Upper lobe of left lung (tissue), 6 donors: ENCODE measurements around the gene RUNX2. TPM values are rescaled to one million over a fixed set of nuclear protein-coding genes. Genes with fewer than 3 reads are reported as not detected.
A peak's percentile ranks its signal among the peaks of the same experiment; 100 is the strongest.

ENCODE experiments used
- ATAC-seq, 2 donors: fragments of 200-7000 bp; cut with Tn5 transposase; one replicate each; pipeline ENCODE4 v1.9.1; 2022; ENCODE audit warnings: mild to moderate bottlenecking in 2 of 2, moderate library complexity in 2 of 2; ENCODE audit not compliant: low FRiP score in 2 of 2
- DNase-seq, 2 donors: peaks; one replicate each; pipeline ENCODE4 v3.0.0-alpha.2; 2019 to 2020
- H3K27ac ChIP-seq, 4 donors: fragments of 200-600 bp; sonication (generic); one replicate each; pipeline ENCODE4 v1.5.1; 2016 to 2019
- H3K27me3 ChIP-seq, 4 donors: fragments of 200-600 bp; sonication (generic); one replicate each; pipeline ENCODE4 v1.5.1; 2017 to 2019
- H3K36me3 ChIP-seq, 4 donors: fragments of 200-600 bp; sonication (generic); one replicate each; pipeline ENCODE4 v1.5.1; 2016 to 2019
- H3K4me1 ChIP-seq, 4 donors: fragments of 200-600 bp; sonication (generic); one replicate each; pipeline ENCODE4 v1.5.1; 2018 to 2019
- H3K4me3 ChIP-seq, 4 donors: fragments of 200-600 bp; sonication (generic); one replicate each; pipeline ENCODE4 v1.5.1; 2017 to 2019; ENCODE audit warnings: mild to moderate bottlenecking in 2 of 4, moderate library complexity in 1 of 4
- H3K9me3 ChIP-seq, 4 donors: fragments of 200-600 bp; sonication (generic); one replicate each; pipeline ENCODE4 v1.5.1; 2018 to 2019
- CTCF ChIP-seq, 6 experiments: fragments of 450-650 bp in 4 of 6; fragments of 200-600 bp in 2 of 6; sonication (generic) in 2 of 6; IDR thresholded peaks; one replicate each; pipeline ENCODE4 v1.5.1; 2016 to 2019; ENCODE audit warnings: antibody characterized with exemption in 6 of 6
- EP300 ChIP-seq, 4 donors: sonication (generic); formaldehyde crosslinking; IDR thresholded peaks; one replicate each; pipeline ENCODE4 v1.5.1; 2017; ENCODE audit warnings: antibody characterized with exemption in 4 of 4, control low read depth in 2 of 4
- POLR2A ChIP-seq, 4 donors: fragments of 450-650 bp; IDR thresholded peaks; one replicate each; pipeline ENCODE4 v1.5.1; 2016 to 2017; ENCODE audit warnings: antibody characterized with exemption in 4 of 4, mild to moderate bottlenecking in 2 of 4
- POLR2AphosphoS5 ChIP-seq, 2 donors: sonication (generic); formaldehyde crosslinking; IDR thresholded peaks; one replicate each; pipeline ENCODE4 v1.5.1; 2017; ENCODE audit warnings: antibody characterized with exemption in 2 of 2
- WGBS, 2 donors: methylation state at CpG; one replicate each; pipeline ENCODE4 v1.1.5; 2017 to 2018; 5-methylcytosine and 5-hydroxymethylcytosine counted together
- total RNA-seq, 6 donors: library from RNA; depleted of rRNA in 4 of 6; stranded (reverse); fragments of >200 nt in 4 of 6; gene quantifications; one replicate each; pipeline versions ENCODE4 v1.1.0 to v1.2.1, GENCODE V29; 2016 to 2021
- donor health status: DM: no; HTN: no; CAD: no; lungs with moderate emphysema.
- donor health status: DM: no; HTN: yes; CAD: no; lungs with severe emphysema.

RUNX2 gene
- total RNA-seq, 6 donors from 2014 or later, result 2.6 to 12.2 (median 5.5) TPM

DNA sequence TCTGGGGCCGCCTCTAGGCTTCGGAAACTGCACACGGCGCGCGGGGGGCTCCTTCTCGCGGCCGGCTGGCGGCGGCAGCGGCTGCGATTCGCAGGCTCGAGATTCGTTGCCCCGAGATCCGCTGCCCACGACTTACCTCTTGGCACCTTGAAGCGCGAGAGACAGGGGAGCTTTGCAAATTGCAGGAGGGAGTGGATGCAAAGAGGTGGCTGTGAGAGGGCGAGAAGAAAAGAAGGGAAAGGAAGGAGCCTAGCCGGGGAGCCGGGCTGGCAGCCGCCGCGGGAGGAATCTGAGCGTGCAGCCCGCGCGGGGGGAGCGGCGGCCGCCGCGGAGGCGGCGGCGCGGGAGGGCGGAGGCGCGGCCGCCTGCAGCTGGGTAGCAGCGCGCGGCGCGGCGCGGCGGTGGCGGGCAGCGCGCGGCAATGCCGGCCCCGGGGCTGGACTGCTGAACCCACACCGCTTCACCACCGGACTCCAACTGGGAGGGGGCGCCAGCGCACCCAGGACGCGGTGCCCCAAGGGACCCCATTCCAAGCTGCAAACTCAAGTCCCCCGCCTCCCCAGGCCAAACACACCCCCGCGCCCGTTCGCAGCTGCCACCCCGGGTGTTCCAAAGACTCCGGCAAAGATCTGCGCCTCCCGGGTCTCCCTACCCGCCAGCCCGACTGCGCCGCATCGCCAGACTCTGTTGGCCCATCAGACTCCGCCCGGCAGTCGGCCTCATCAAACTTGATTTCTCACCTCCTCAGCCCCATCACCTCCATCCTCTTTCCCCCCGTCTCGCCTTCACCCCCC lies 93.8 kb downstream of the RUNX2 start:
- 1 to 2% methylated on average over 41 to 47 of the region's 83 CpGs for WGBS, 2 donors
- DNase-seq, result peak; percentile 67 to 92
- peak overlapping the region; percentile 72 to 89 (median 84) for H3K27ac ChIP-seq
- H3K27me3 ChIP-seq, result peaks cover 0 to 20% (median 9%) of the 10 kb centered on the region in 4 donors
- peak in 1 of 2 donors; percentile 74 for ATAC-seq
- H3K36me3 ChIP-seq, result no peaks in the 10 kb centered on the region
- H3K9me3 ChIP-seq, result no peaks in the 10 kb centered on the region
- peak overlapping the region; percentile 51 to 69 (median 60) for H3K4me3 ChIP-seq
- H3K4me1 ChIP-seq, result peaks cover 33 to 48% (median 42%) of the 10 kb centered on the region in 4 donors
- no peak for TF ChIP-seq EP300 (IDR thresholded peaks at IDR 0.05)
- peak in 2 of 6 experiments; percentile 5 to 7 for TF ChIP-seq CTCF (IDR thresholded peaks at IDR 0.05)

- ATAC-seq, result peak in 1 of 2 donors; percentile 47
- H3K4me1 ChIP-seq, result peaks cover 33 to 48% (median 42%) of the 10 kb centered on the region in 4 donors
- WGBS, 2 donors, result 1 to 4% methylated on average over 14 to 24 of the region's 55 CpGs
- H3K9me3 ChIP-seq, result no peaks in the 10 kb centered on the region
- H3K27me3 ChIP-seq, result peaks cover 0 to 20% (median 9%) of the 10 kb centered on the region in 4 donors
- H3K27ac ChIP-seq, result peak overlapping the region; percentile 72 to 89 (median 84)
- peak overlapping the region; percentile 50 to 69 (median 60) for H3K4me3 ChIP-seq
- no peaks in the 10 kb centered on the region for H3K36me3 ChIP-seq
- no peak for TF ChIP-seq CTCF (IDR thresholded peaks at IDR 0.05)
- no peak for TF ChIP-seq POLR2A (IDR thresholded peaks at IDR 0.05)
- peak in 1 of 2 donors; percentile 13 for TF ChIP-seq POLR2AphosphoS5 (IDR thresholded peaks at IDR 0.05)
- TF ChIP-seq EP300 (IDR thresholded peaks at IDR 0.05), result no peak
- DNase-seq, result peak; percentile 46 to 90
Observed at GRCh38 chr6:45422503-45423110, 94.5 kb downstream of the RUNX2 start.

DNA sequence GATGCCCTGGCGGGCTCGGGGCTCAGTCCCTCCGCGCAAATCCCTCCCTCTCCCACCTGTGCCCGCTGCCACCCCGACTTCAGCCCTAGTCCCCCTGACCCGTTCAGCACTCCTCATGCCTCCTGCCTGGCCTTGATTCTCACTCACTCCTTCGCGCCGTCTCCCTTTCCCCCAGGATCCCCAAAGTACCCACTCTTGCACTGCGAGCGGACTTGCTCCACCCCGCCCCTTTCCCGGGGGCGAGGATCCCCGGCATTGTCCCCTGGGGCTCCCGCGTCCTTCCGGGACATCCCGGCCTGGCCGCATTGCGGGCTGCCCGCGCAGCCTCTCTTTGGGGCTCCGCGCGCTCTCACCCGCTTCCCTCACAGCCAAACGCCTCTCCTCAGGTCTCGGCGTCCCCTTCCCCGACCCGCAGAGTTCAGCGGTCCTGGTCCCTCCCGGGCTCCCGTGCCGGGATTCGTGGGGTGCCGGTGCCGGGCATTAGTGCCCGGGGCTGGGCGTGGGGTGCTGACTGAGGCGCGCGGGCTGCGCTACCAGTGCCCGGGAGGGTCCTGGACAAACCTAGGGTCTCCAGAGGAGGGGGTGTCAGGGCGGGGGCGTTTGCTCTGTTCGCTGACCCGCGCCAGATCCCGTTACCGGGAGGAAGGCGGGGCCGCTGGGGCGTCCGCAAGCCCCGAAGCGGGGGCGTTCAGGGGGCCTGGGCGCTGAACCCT lies 95.1 kb downstream of the RUNX2 start:
- peak overlapping the region; percentile 72 to 89 (median 84) for H3K27ac ChIP-seq
- WGBS, 2 donors, result 2% methylated on average over 13 to 40 of the region's 62 CpGs

More for the DNA sequence above, 95.1 kb downstream of the RUNX2 start:
- Histone ChIP-seq H3K36me3 (no peaks in the 10 kb centered on the region), H3K27me3 (peaks cover 0 to 20% (median 9%) of the 10 kb centered on the region in 4 donors), H3K4me1 (peaks cover 33 to 48% (median 42%) of the 10 kb centered on the region in 4 donors), H3K4me3 (peak overlapping the region; percentile 50 to 69 (median 60)), H3K9me3 (no peaks in the 10 kb centered on the region)
- DNase-seq (peak; percentile 41 to 89), ATAC-seq (peak; percentile 42 to 66)
- TF ChIP-seq EP300 (IDR thresholded peaks at IDR 0.05), result no peak
- peak in 1 of 2 donors; percentile 34 for TF ChIP-seq POLR2AphosphoS5 (IDR thresholded peaks at IDR 0.05)
- no peak for TF ChIP-seq CTCF (IDR thresholded peaks at IDR 0.05)
